HEK293T (cell line): Measurements from ENCODE around the gene MYOG.

Source experiments
- CTBP1 ChIP-seq: fragments of 450-650 bp; IDR thresholded peaks from 2 replicates; pipeline ENCODE4 v1.6.1; 2016; ENCODE audit warnings: borderline replicate concordance
- ELF4 ChIP-seq: fragments of 450-650 bp; IDR thresholded peaks from 2 replicates; pipeline ENCODE4 v1.6.1; 2017; ENCODE audit warnings: antibody characterized with exemption
- FOXA1 ChIP-seq: fragments of 450-650 bp; IDR thresholded peaks from 2 replicates; pipeline ENCODE4 v1.6.1; 2016; ENCODE audit warnings: mild to moderate bottlenecking
- HDGF ChIP-seq: fragments of 450-650 bp; IDR thresholded peaks from 2 replicates; pipeline ENCODE4 v1.6.1; 2017; ENCODE audit warnings: antibody characterized with exemption, borderline replicate concordance
- SP1 ChIP-seq: fragments of 450-650 bp; IDR thresholded peaks from 2 replicates; pipeline ENCODE4 v1.6.1; 2017
- TARDBP ChIP-seq: fragments of 450-650 bp; IDR thresholded peaks from 2 replicates; pipeline ENCODE4 v1.6.1; 2016
- TF ChIP-seq, protein P1 (sequence below): fragments of 450-650 bp; IDR thresholded peaks from 2 replicates; pipeline ENCODE4 v1.6.1; 2016

GRCh38 chr1:203035111-203036000 is 50.5 kb downstream of the MYOG start:
- TF ChIP-seq, protein P1, sequence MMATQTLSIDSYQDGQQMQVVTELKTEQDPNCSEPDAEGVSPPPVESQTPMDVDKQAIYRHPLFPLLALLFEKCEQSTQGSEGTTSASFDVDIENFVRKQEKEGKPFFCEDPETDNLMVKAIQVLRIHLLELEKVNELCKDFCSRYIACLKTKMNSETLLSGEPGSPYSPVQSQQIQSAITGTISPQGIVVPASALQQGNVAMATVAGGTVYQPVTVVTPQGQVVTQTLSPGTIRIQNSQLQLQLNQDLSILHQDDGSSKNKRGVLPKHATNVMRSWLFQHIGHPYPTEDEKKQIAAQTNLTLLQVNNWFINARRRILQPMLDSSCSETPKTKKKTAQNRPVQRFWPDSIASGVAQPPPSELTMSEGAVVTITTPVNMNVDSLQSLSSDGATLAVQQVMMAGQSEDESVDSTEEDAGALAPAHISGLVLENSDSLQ: no peak
- TF ChIP-seq CTBP1 (no peak), ELF4 (no peak), SP1 (no peak), FOXA1 (no peak), TARDBP (no peak), HDGF (no peak)
